HepG2 (cell line): ENCODE results near the gene DENND11. TPM values are rescaled to one million over a fixed set of nuclear protein-coding genes. Genes with fewer than 3 reads are reported as not detected.

Experiments
- ATAC-seq: fragments of 200-7000 bp; cut with Tn5 transposase; 3 replicates; pipeline ENCODE4 v1.9.1; 2020; ENCODE audit warnings: mild to moderate bottlenecking, moderate library complexity
- BruUV-seq: library from RNA; stranded (reverse); fragments of 400-500 nt; replicated peaks from 2 replicates; lab custom pipeline; 2021; lab: Mats Ljungman, UMichigan
- CTCF ChIA-PET: fragments of 300-600 bp; formaldehyde crosslinking; extraction: SDS; loops from one replicate; lab custom pipeline; 2021; ENCODE audit warnings: low total read pairs, inconsistent platforms, low intra/inter-chr PET ratio; lab: Yijun Ruan, JAX
- POLR2A ChIA-PET: fragments of 350-600 bp; sonication (Branson Sonifier 250); formaldehyde crosslinking; loops from one replicate; lab custom pipeline; 2020; ENCODE audit warnings: antibody characterized with exemption, inconsistent platforms; lab: Yijun Ruan, JAX
- DNase-seq: peaks from one replicate; pipeline ENCODE4 v3.0.0-alpha.2; 2015; ENCODE audit warnings: low spot score
- FAIRE-seq: peaks from 3 replicates; lab custom pipeline; 2011; peaks lifted over from hg19 to GRCh38; lab: Jason Lieb, UNC
- H2AFZ ChIP-seq: one replicate; pipeline ENCODE4 v1.6.1; 2011; ENCODE audit warnings: low read length, inconsistent platforms
- H3K27ac ChIP-seq: fragments of 300-600 bp; 3 replicates; pipeline ENCODE4 v1.8.0; 2011; ENCODE audit warnings: mixed run types, mild to moderate bottlenecking, mixed read lengths, low read length, inconsistent platforms; ENCODE audit not compliant: insufficient read depth; ENCODE audit errors: extremely low read length
- H3K27me3 ChIP-seq, 2 experiments: fragments of 200-600 bp in 1 of 2; 2 replicates in 1 of 2; 3 replicates in 1 of 2; pipeline versions ENCODE4 v1.6.0 to v1.8.0; 2011; ENCODE audit warnings: low read length in 2 of 2, mild to moderate bottlenecking in 2 of 2, moderate library complexity in 2 of 2, inconsistent platforms in 1 of 2; ENCODE audit not compliant: insufficient read depth in 2 of 2, control insufficient read depth in 1 of 2
- H3K36me3 ChIP-seq, 2 experiments: fragments of 200-600 bp in 1 of 2; replicated peaks in 1 of 2; 2 replicates in 1 of 2; 3 replicates in 1 of 2; pipeline versions ENCODE4 v1.5.1 to v1.8.0; 2011; ENCODE audit warnings: low read length in 2 of 2, inconsistent platforms in 1 of 2; ENCODE audit not compliant: insufficient read depth in 2 of 2, control insufficient read depth in 1 of 2
- H3K4me1 ChIP-seq: 2 replicates; pipeline ENCODE4 v1.5.1; 2012; ENCODE audit warnings: low read length, inconsistent platforms; ENCODE audit not compliant: insufficient read depth
- H3K4me2 ChIP-seq: 2 replicates; pipeline ENCODE4 v1.6.0; 2011; ENCODE audit warnings: low read depth, low read length, inconsistent platforms
- H3K4me3 ChIP-seq, 3 experiments: fragments of 200-600 bp in 1 of 3; sonication (generic), shearing (Covaris generic) in 1 of 3; replicated peaks in 1 of 3; 2 replicates each; pipeline ENCODE4 v1.5.1; 2011 to 2016; ENCODE audit warnings: low read length in 3 of 3, inconsistent platforms in 2 of 3, low read depth in 2 of 3, mild to moderate bottlenecking in 2 of 3, control low read depth in 1 of 3, mixed read lengths in 1 of 3; ENCODE audit not compliant: insufficient read depth in 1 of 3
- H3K79me2 ChIP-seq: one replicate; pipeline ENCODE4 v1.6.1; 2011; ENCODE audit warnings: low read length, inconsistent platforms; ENCODE audit not compliant: insufficient read depth
- H3K9ac ChIP-seq: 2 replicates; pipeline ENCODE4 v1.6.0; 2011; ENCODE audit warnings: mild to moderate bottlenecking, low read depth, low read length, inconsistent platforms; ENCODE audit not compliant: insufficient read depth
- H3K9me3 ChIP-seq: 2 replicates; pipeline ENCODE4 v1.5.1; 2012; ENCODE audit warnings: mild to moderate bottlenecking, low read length
- H4K20me1 ChIP-seq: 2 replicates; pipeline ENCODE4 v1.6.0; 2011; ENCODE audit warnings: inconsistent platforms, mild to moderate bottlenecking, low read length, moderate library complexity; ENCODE audit not compliant: insufficient read depth
- PRDM4 ChIP-seq: sonication (generic); formaldehyde crosslinking; IDR thresholded peaks from 2 replicates; pipeline ENCODE4 v1.9.0; 2021; ENCODE audit warnings: missing genetic modification reagents, borderline replicate concordance
- TOPORS ChIP-seq: sonication (generic); formaldehyde crosslinking; IDR thresholded peaks from 2 replicates; pipeline ENCODE4 v1.8.0; 2023; ENCODE audit warnings: mild to moderate bottlenecking, missing genetic modification reagents
- ZNF232 ChIP-seq: sonication (generic); formaldehyde crosslinking; IDR thresholded peaks from 2 replicates; pipeline ENCODE4 v1.4.0; 2020; ENCODE audit warnings: missing genetic modification reagents, borderline replicate concordance
- ZNF280D ChIP-seq: sonication (generic); formaldehyde crosslinking; IDR thresholded peaks from 2 replicates; pipeline ENCODE4 v1.5.1; 2020; ENCODE audit warnings: mild to moderate bottlenecking, missing genetic modification reagents
- WGBS: methylation state at CpG from one replicate; pipeline ENCODE4 v1.1.6; 2017; ENCODE audit warnings: low lambda C conversion rate; 5-methylcytosine and 5-hydroxymethylcytosine counted together
- in situ Hi-C: cut with HindIII; loops from 2 replicates; pipeline ENCODE4 v1.10.0; 2017; ENCODE audit warnings: low pct_unique_long_range_greater_than_20kb; ENCODE audit not compliant: extremely low pct_ligation_motif_present
- intact Hi-C: fragments of 100-400 bp; cut with micrococcal nuclease; formaldehyde crosslinking; loops from one replicate; pipeline ENCODE4 v1.10.0; 2022; ENCODE audit not compliant: unreplicated experiment
- polyA plus RNA-seq, 8 experiments: library from polyadenylated mRNA; depleted of rRNA in 3 of 8; stranded (reverse) in 7 of 8; unstranded in 1 of 8; fragments of >200 nt; fragmentation: Illumina TruSeq in 4 of 8; extraction: Trizol in 4 of 8; gene quantifications; 2 replicates each; pipeline versions ENCODE4 v1.2.1 to v1.2.3, GENCODE V29; 2011 to 2016; ENCODE audit warnings: low read depth in 4 of 8, missing spikeins in 1 of 8, mixed read lengths in 1 of 8; ENCODE audit not compliant: insufficient read depth in 1 of 8
- total RNA-seq, 5 experiments: library from RNA; depleted of rRNA; stranded (reverse); fragments of >200 nt; fragmentation: Illumina TruSeq; extraction: Trizol; gene quantifications; 2 replicates each; pipeline ENCODE4 v1.2.3, GENCODE V29; 2016; ENCODE audit warnings: low read depth in 1 of 5

Gene DENND11
- total and polyA plus RNA-seq, 2 of the 13 experiments (the other 11 are each of a cell fraction or from before 2014, with no cell fraction given), result 7.1 to 10.5 TPM

GRCh38 chr7:141701489-141702046 is 398 bp downstream of the DENND11 start (continued):
- no peak for TF ChIP-seq ZNF280D (CRISPR knock-in tag)

GRCh38 chr7:141700848-141701371 is 1.1 kb downstream of the DENND11 start:
- ChIA-PET POLR2A (interaction anchor here (1.5 to 2.9 kb wide), 3 partner anchors 11 to 150 kb away, joined by 4 to 17 read pairs (median 5); partner anchors contain the start of genes AGK and SSBP1), CTCF (no interaction called here)
- 25% methylated on average over 20 of the region's 20 CpGs for WGBS

More at GRCh38 chr7:141700848-141701371, 1.1 kb downstream of the DENND11 start:
- Histone ChIP-seq H3K36me3 (no peaks in the 10 kb centered on the region), H4K20me1 (0 out of 2 replicates have a peak, but pooled peaks cover 2% of the 10 kb centered on the region), H3K79me2 (no peaks in the 10 kb centered on the region), H3K4me3 (peak overlapping the region; percentile 46 to 85 (median 61); a peak in 4 of 6 replicates), H3K4me2 (peak overlapping the region; percentile 78), H3K27ac (no peak overlapping the region), H3K9me3 (no peaks in the 10 kb centered on the region), H3K4me1 (peaks cover 55% of the 10 kb centered on the region), H2AFZ (no peak overlapping the region), H3K9ac (0 out of 2 replicates have a peak overlapping the region, but pooled peaks have one; percentile 21), H3K27me3 (peaks cover 0 to 19% of the 10 kb centered on the region in 2 experiments; a peak in 3 of 5 replicates)
- FAIRE-seq (no peak), DNase-seq (no peak), ATAC-seq (peak; percentile 20)
- intact Hi-C loops, result loop anchor here (1.0 kb wide), 1 partner anchor 47 kb away; no protein-coding TSS in a partner anchor
- TF ChIP-seq ZNF232 (CRISPR knock-in tag) (no peak), PRDM4 (CRISPR knock-in tag) (no peak), TOPORS (CRISPR knock-in tag) (no peak)
- in situ Hi-C loops, result no loop called here
- no TSS peak for BruUV-seq
